Measurements from ENCODE around the gene EIF2B2.

DNA sequence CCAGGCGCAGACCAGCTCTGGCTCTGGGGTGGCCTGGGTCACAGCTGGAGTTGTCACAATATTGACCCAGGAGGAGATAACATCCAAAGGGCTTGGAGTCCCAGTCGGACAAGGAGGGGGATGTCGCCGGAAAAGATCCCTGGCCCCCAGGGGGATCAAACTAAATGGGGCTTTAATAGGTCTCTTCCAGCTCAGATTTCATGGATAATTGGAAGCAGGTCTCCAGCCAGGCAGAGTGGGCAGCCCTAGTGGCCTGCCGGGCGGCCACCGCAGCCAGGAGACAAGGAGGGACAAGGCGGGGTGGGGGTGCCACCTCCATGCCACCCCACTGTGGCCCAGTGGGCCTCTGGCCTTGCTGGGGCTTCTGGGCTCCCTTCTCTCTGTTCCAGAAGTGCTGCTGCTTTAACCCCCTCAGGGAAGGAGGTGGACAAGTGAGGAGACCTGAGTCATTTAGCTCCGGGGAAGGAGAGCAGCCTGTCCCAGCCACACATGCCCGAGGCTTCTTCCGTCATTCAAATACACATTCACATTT lies 24.2 kb upstream of the EIF2B2 start:
- no peak for TF ChIP-seq POLR2A (IDR thresholded peaks at IDR 0.05)
- TF ChIP-seq, protein P1, sequence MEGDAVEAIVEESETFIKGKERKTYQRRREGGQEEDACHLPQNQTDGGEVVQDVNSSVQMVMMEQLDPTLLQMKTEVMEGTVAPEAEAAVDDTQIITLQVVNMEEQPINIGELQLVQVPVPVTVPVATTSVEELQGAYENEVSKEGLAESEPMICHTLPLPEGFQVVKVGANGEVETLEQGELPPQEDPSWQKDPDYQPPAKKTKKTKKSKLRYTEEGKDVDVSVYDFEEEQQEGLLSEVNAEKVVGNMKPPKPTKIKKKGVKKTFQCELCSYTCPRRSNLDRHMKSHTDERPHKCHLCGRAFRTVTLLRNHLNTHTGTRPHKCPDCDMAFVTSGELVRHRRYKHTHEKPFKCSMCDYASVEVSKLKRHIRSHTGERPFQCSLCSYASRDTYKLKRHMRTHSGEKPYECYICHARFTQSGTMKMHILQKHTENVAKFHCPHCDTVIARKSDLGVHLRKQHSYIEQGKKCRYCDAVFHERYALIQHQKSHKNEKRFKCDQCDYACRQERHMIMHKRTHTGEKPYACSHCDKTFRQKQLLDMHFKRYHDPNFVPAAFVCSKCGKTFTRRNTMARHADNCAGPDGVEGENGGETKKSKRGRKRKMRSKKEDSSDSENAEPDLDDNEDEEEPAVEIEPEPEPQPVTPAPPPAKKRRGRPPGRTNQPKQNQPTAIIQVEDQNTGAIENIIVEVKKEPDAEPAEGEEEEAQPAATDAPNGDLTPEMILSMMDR (IDR thresholded peaks at IDR 0.05): no peak
